Tibial nerve (tissue), 4 donors: ENCODE data around the gene ANKZF1. TPM values are rescaled to one million over a fixed set of nuclear protein-coding genes. Genes with fewer than 3 reads are reported as not detected.
A peak's percentile ranks its signal among the peaks of the same experiment; 100 is the strongest.

Experiments used
- DNase-seq, 2 donors: peaks; one replicate each; pipeline ENCODE4 v3.0.0-alpha.2; 2019; ENCODE audit warnings: low spot score in 2 of 2
- H3K27ac ChIP-seq, 4 donors: fragments of 200-600 bp; sonication (generic) in 3 of 4; one replicate each; pipeline ENCODE4 v1.5.1; 2017 to 2019; ENCODE audit warnings: mild to moderate bottlenecking in 1 of 4
- H3K27me3 ChIP-seq, 2 donors: fragments of 200-600 bp; sonication (generic) in 1 of 2; one replicate each; pipeline versions ENCODE4 v1.5.1 to v1.6.0; 2017 to 2019
- H3K36me3 ChIP-seq, 3 donors: fragments of 200-600 bp; sonication (generic); one replicate each; pipeline ENCODE4 v1.5.1; 2018 to 2019
- H3K4me1 ChIP-seq, 4 donors: fragments of 200-600 bp; sonication (generic) in 3 of 4; one replicate each; pipeline ENCODE4 v1.5.1; 2017 to 2019
- H3K4me3 ChIP-seq, 4 donors: fragments of 200-600 bp; sonication (generic) in 3 of 4; one replicate each; pipeline ENCODE4 v1.5.1; 2017 to 2019; ENCODE audit warnings: mild to moderate bottlenecking in 1 of 4, moderate library complexity in 1 of 4
- H3K9me3 ChIP-seq, 4 donors: fragments of 200-600 bp; sonication (generic) in 3 of 4; one replicate each; pipeline ENCODE4 v1.5.1; 2017 to 2019
- CTCF ChIP-seq, 5 experiments: fragments of 200-600 bp in 3 of 5; fragments of 450-650 bp in 2 of 5; sonication (generic) in 3 of 5; IDR thresholded peaks; one replicate each; pipeline ENCODE4 v1.5.1; 2016 to 2019; ENCODE audit warnings: antibody characterized with exemption in 5 of 5, mild to moderate bottlenecking in 3 of 5, moderate library complexity in 2 of 5
- EP300 ChIP-seq, 2 donors: sonication (generic); formaldehyde crosslinking; IDR thresholded peaks; one replicate each; pipeline ENCODE4 v1.6.1; 2017; ENCODE audit warnings: antibody characterized with exemption in 2 of 2, mild to moderate bottlenecking in 1 of 2
- POLR2A ChIP-seq, 2 donors: fragments of 450-650 bp; IDR thresholded peaks; one replicate each; pipeline ENCODE4 v1.6.1; 2017; ENCODE audit warnings: antibody characterized with exemption in 2 of 2, mild to moderate bottlenecking in 2 of 2, moderate library complexity in 2 of 2
- WGBS, 2 donors: methylation state at CpG; one replicate each; pipeline ENCODE4 v1.1.5; 2018; 5-methylcytosine and 5-hydroxymethylcytosine counted together
- total RNA-seq, 4 donors: library from RNA; depleted of rRNA; stranded (reverse); fragments of >200 nt; gene quantifications; one replicate each; pipeline ENCODE4 v1.1.0, GENCODE V29; 2016

Gene ANKZF1
- total RNA-seq, 4 donors from 2014 or later, result 84.5 to 106 (median 97.6) TPM

DNA sequence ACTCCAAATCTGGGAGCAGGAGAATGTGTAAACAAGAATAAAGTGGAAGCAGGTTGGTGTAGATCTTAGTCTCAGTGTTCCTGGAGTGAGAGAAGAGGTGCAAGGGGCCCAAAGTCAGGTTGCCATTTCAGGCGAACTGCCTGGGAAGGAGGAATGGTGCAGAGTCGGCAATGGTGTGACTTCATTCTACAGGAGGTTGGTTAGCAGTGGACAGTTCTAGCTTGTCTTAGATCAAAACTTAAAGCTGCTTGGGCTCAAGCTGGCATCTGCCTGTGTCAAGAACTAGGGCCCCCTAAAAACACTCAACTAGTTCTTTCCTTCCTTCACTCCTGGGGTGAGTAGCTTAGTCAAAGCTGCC is 19.2 kb downstream of the ANKZF1 start:
- Histone ChIP-seq H3K4me3 (peak overlapping the region in 1 of 4 donors; percentile 24), H3K9me3 (no peaks in the 10 kb centered on the region), H3K27me3 (peaks cover 0 to 8% of the 10 kb centered on the region in 2 donors), H3K4me1 (peaks cover 0 to 70% (median 36%) of the 10 kb centered on the region in 4 donors), H3K36me3 (peaks cover 0 to 33% (median 0%) of the 10 kb centered on the region in 3 donors), H3K27ac (peak overlapping the region; percentile 38 to 84 (median 82))
- TF ChIP-seq CTCF (IDR thresholded peaks at IDR 0.05) (no peak), POLR2A (IDR thresholded peaks at IDR 0.05) (no peak), EP300 (IDR thresholded peaks at IDR 0.05) (no peak)
- DNase-seq, result no peak
- 80 to 83% methylated on average over 2 of the region's 2 CpGs for WGBS, 2 donors

GRCh38 chr2:219249203-219249980 is 19.8 kb downstream of the ANKZF1 start:
- Histone ChIP-seq H3K27ac (peak overlapping the region; percentile 38 to 84 (median 82)), H3K4me1 (peaks cover 0 to 71% (median 40%) of the 10 kb centered on the region in 4 donors), H3K27me3 (peaks cover 0 to 14% of the 10 kb centered on the region in 2 donors), H3K36me3 (peaks cover 0 to 33% (median 0%) of the 10 kb centered on the region in 3 donors), H3K4me3 (peak overlapping the region in 1 of 4 donors; percentile 24), H3K9me3 (no peaks in the 10 kb centered on the region)
- 26 to 27% methylated on average over 7 of the region's 7 CpGs for WGBS, 2 donors
- peak; percentile 35 to 40 for DNase-seq
- TF ChIP-seq POLR2A (IDR thresholded peaks at IDR 0.05), result no peak
- peak; percentile 59 to 66 for TF ChIP-seq EP300 (IDR thresholded peaks at IDR 0.05)
- no peak for TF ChIP-seq CTCF (IDR thresholded peaks at IDR 0.05)

DNA sequence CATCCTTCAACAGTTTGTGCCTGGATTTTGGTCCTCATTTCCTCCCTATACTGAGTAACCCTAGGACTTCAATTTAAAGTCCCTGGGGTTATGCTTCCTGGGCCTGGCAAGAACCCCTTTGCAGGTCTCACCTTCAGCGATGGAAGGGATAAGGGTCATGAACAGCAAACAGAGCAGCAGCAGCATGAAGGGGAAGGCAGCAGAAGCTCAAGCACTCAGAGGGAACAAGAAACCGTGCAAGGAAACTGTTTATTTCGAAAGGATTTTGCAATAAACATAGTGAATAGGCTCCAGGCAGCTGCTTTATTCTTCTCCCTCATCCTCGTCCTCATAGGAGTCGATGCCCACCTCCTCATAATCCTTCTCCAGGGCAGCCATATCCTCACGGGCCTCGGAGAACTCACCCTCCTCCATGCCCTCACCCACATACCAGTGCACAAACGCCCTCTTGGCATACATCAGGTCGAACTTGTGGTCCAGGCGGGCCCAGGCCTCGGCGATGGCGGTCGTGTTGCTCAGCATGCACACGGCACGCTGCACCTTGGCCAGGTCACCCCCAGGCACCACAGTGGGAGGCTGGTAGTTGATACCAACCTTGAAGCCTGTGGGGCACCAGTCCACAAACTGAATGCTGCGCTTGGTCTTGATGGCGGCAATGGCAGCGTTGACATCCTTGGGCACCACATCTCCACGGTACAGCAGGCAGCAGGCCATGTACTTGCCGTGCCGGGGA is 20.6 kb downstream of the ANKZF1 start:
- H3K36me3 ChIP-seq, result peaks cover 0 to 33% (median 0%) of the 10 kb centered on the region in 3 donors
- no peak for TF ChIP-seq POLR2A (IDR thresholded peaks at IDR 0.05)
- no peak for TF ChIP-seq CTCF (IDR thresholded peaks at IDR 0.05)
- TF ChIP-seq EP300 (IDR thresholded peaks at IDR 0.05), result no peak
- DNase-seq, result no peak
- WGBS, 2 donors, result 84 to 87% methylated on average over 19 to 22 of the region's 22 CpGs
- no peaks in the 10 kb centered on the region for H3K9me3 ChIP-seq
- peaks cover 0 to 20% of the 10 kb centered on the region in 2 donors for H3K27me3 ChIP-seq
- peak overlapping the region in 1 of 4 donors; percentile 24 for H3K4me3 ChIP-seq
- peaks cover 0 to 73% (median 42%) of the 10 kb centered on the region in 4 donors for H3K4me1 ChIP-seq
- H3K27ac ChIP-seq, result peak overlapping the region in 3 of 4 donors; percentile 80 to 84 (median 84)

GRCh38 chr2:219251656-219252055 is 22.1 kb downstream of the ANKZF1 start:
- Histone ChIP-seq H3K27ac (peak overlapping the region in 2 of 4 donors; percentile 63 to 76), H3K9me3 (no peaks in the 10 kb centered on the region), H3K4me1 (peaks cover 0 to 65% (median 35%) of the 10 kb centered on the region in 4 donors), H3K4me3 (peak overlapping the region in 1 of 4 donors; percentile 64), H3K27me3 (peaks cover 0 to 35% of the 10 kb centered on the region in 2 donors), H3K36me3 (peaks cover 0 to 32% (median 0%) of the 10 kb centered on the region in 3 donors)
- no peak for TF ChIP-seq CTCF (IDR thresholded peaks at IDR 0.05)
- TF ChIP-seq POLR2A (IDR thresholded peaks at IDR 0.05), result no peak
- no peak for TF ChIP-seq EP300 (IDR thresholded peaks at IDR 0.05)
- no peak for DNase-seq
- WGBS, 2 donors, result 74 to 80% methylated on average over 6 of the region's 6 CpGs
